GM21528 (cell line): ENCODE results near the gene DEPDC5.
"Not testable (repeated sequence)": the region's sequence is repeated elsewhere in the genome, so short reads cannot be mapped to it uniquely, and the experiment has no call there.

ENCODE experiments used
- ATAC-seq: cut with Tn5 transposase; IDR thresholded peaks from one replicate; pipeline ENCODE4 v1.9.1; 2021; ENCODE audit warnings: mild to moderate bottlenecking, moderate library complexity; ENCODE audit not compliant: unreplicated experiment, low FRiP score

DEPDC5 gene

DNA sequence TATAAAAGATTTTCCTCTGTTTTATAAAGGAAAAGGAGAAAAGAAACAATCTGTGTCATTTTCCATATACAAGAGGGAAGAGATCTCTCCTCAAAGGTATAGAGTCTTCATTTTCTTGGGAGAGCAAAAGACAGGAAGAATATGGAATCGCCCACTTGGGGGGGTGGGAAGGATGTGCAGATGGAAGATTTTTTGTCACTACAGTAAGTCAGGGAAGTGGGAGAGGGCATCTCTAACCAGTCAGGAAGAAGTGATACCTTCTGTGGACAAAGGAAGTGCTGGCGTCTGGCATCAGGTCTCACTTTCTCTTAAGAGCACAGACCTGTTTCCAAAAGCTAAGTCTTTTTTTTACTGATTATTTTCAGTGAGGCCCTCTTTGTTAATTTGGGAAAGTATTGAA is 5.3 kb upstream of the DEPDC5 start:
- ATAC-seq: no peak

- ATAC-seq: peak; percentile 60
Observed at GRCh38 chr22:31749636-31750364, 4.0 kb upstream of the DEPDC5 start, which contains the start of gene PRR14L. Gene PRR14L (minus strand): TSS chr22:31750132. CDS start chr22:31738860, 11,272 bp downstream.

DNA sequence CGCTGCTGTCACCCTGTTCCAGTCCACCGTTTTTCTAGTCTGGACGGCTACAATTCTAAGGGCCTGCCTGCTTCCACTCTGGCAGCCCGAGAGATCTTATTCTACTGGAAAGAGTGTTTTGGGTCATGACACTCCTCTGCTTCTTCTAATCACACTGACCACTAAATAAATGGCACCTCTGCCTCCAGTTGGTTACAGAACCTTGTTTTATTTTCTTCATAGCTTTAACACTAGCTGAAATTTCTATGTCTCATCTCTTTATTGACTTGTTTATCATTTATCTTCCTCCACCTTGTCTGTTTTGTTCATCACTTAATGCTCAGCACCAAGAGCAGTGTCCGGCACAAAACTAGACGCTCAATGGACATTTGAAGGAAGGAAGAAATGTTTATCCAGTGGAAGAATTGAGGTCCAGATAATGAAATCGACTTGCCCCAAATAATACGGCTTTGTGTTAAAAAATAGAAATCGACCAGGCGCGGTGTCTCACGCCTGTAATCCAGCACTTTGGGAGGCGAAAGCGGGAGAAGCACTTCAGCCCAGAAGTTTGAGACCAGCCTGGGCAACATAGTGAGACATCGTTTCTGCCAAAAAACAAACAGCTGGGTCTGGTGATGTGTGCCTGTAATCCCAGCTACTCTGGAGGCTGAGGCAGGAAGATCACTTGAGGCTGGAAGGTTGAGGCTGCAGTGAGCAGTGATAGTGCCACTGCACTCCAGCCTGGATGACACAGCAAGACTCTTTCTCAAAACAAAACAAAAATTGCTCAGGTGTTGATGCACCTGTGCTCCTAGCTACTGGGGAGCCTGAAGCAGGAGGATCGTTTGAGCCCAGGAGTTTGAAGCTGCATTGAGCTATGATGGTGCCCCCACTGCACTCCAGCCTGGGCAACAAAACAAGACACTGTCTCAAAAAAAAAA is 3.2 kb upstream of the DEPDC5 start:
- ATAC-seq: no peak

- no peak for ATAC-seq
Observed at GRCh38 chr22:31752096-31752847, 1.5 kb upstream of the DEPDC5 start.

- ATAC-seq: peak; percentile 7
Observed at GRCh38 chr22:31753005-31753633, 700 bp upstream of the DEPDC5 start.

DNA sequence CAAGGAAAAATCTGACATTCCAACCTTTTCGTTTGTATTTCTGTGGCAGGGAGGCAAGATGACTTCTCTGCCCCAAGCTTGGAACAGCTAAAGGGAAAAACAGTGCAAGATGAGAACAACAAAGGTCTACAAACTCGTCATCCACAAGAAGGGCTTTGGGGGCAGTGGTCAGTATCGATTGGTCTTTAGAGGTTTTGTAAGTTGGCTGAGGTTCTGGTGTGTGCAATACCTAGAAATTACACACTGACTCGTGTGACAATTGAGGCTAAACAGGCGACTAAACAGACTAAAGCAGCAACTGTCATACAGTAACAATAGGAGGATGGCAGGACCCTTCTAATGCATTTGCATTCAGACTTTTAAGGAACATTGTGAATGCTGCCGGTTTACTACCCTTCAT is 994 bp downstream of the DEPDC5 start:
- ATAC-seq: no peak

- no peak for ATAC-seq
Observed at GRCh38 chr22:31757265-31757664, 3.4 kb downstream of the DEPDC5 start.

GRCh38 chr22:31758860-31759259 is 5.0 kb downstream of the DEPDC5 start:
- ATAC-seq: not testable (repeated sequence)

DNA sequence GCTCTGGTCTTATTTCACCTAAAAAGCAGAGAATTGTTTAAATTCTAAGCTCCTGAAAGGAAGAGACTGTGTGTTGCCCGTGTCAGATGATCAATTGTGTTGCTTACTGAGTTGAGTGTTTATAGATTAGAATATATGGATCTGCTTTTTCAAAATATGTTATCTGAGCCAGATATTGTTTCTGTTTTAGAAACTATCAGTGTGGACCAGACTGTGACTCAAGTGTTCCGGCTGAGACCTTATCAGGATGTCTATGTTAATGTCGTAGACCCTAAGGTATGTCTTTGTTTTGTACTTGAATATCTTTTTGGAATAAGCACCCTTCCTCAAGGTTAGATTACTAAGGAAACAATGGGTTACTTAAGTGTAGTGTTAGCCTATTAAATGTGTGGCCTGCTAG is 11.0 kb downstream of the DEPDC5 start:
- no peak for ATAC-seq

DNA sequence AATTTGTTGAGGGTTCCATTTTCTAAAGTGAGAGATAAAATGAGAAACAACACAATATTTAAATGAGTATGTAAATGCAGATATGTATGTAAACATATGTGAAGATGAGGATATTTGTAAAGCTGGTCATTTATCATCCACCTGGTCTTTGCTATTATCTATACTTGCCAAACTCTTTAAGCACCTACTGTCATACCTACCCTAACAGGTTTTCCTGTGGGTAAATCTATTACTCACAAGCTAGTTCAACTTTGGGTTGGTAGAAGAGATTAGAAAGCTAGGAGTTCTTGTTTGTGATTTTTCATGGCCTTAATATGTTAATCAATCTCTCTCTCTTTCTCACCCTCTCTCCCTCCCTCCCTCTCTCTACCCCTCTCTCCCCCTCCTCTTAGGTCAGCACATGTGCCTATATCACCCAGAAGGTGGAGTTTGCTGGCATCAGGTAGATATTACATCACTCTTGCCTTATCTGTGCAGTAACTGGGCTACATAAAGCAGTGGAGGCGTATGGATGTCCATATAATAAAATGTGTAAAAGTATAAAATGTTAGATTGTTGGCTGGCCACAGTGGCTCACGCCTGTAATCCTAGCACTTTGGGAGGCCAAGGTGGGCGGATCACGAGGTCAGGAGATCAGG is 14.7 kb downstream of the DEPDC5 start:
- no peak for ATAC-seq

- ATAC-seq: no peak
Observed at GRCh38 chr22:31773416-31773815, 19.6 kb downstream of the DEPDC5 start.

GRCh38 chr22:31776231-31776630 is 22.4 kb downstream of the DEPDC5 start:
- ATAC-seq: no peak

GRCh38 chr22:31789803-31790202 is 36.0 kb downstream of the DEPDC5 start:
- no peak for ATAC-seq

- ATAC-seq: no peak
Observed at GRCh38 chr22:31790240-31790639, 36.4 kb downstream of the DEPDC5 start.

GRCh38 chr22:31799358-31799757 is 45.5 kb downstream of the DEPDC5 start:
- not testable (repeated sequence) for ATAC-seq

DNA sequence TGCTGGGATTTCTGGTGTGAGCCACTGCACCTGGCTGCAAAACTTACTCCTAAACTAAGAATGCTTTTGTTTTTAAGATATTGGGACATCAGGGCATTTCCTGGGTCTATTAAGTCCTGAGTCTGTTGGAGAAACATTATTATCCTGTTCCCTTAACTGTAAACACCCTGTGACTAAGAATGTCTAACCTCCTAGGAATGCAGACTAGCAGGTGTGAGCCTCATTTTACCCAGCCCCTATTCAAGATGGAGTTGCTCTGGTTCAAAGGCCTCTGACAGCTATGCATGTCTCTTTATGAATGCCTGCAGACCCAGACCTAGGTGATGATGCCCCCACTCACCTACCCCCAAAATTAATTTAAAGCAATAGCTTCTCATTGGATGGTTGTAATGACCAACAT is 46.2 kb downstream of the DEPDC5 start:
- no peak for ATAC-seq

DNA sequence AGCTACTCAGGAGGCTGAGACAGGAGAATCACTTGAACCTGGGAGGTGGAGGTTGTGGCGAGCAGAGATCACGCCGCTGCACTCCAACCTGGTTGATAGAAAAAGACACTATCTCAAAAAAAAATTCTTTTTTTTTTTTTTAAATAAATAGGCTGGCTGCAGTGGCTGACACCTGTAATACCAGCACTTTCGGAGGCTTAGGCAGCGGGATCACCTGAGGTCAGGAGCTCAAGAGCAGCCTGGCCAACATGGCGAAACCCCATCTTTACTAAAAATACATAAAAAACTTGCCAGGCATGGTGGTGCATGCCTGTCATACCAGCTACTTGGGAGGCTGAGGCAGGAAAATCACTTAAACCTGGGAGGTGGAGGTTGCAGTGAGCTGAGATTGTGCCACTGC is 47.0 kb downstream of the DEPDC5 start:
- ATAC-seq: not testable (repeated sequence)

GRCh38 chr22:31802575-31802974 is 48.8 kb downstream of the DEPDC5 start:
- no peak for ATAC-seq

DNA sequence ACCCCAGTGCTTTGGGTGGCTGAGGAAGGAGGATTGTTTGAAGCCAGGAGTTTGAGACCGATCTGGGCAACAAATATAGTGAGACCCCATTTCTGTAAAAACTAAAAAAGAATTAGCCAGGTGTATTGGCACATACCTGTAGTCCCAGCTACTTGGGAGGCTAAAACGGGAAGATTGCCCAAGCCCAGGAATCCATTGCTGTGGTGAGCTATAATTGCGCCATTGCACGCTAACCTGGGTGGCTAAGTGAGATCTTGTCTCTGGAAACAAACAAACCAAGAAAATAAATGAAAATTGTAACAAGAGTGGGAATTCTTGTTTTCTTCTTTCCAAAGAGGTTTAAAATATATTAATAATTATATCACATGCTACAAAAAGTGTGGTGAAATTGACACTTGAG is 52.9 kb downstream of the DEPDC5 start:
- ATAC-seq: no peak
